Stimulated activated CD8-positive, alpha-beta memory T cell treated with anti-CD3 and anti-CD28 coated beads, Interleukin-15, amount 100 ng/mL, for 48 hours (primary cell): Measurements from ENCODE around the gene HIRIP3.
"Not testable (repeated sequence)": the region's sequence is repeated elsewhere in the genome, so short reads cannot be mapped to it uniquely, and the experiment has no call there.

Experiments used
- DNase-seq, 2 donors: peaks; one replicate each; pipeline ENCODE4 v3.0.0-alpha.2; 2020; ENCODE audit warnings: low read depth in 2 of 2

Gene HIRIP3, protein sequence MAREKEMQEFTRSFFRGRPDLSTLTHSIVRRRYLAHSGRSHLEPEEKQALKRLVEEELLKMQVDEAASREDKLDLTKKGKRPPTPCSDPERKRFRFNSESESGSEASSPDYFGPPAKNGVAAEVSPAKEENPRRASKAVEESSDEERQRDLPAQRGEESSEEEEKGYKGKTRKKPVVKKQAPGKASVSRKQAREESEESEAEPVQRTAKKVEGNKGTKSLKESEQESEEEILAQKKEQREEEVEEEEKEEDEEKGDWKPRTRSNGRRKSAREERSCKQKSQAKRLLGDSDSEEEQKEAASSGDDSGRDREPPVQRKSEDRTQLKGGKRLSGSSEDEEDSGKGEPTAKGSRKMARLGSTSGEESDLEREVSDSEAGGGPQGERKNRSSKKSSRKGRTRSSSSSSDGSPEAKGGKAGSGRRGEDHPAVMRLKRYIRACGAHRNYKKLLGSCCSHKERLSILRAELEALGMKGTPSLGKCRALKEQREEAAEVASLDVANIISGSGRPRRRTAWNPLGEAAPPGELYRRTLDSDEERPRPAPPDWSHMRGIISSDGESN

GRCh38 chr16:29995324-29995910, at the start of gene HIRIP3:
Gene HIRIP3, minus strand, starts transcription at chr16:29995617. Its CDS starts 12 bp downstream, at chr16:29995605.
- DNase-seq: peak; percentile 82 to 85

GRCh38 chr16:30041841-30042240, 46.4 kb upstream of the HIRIP3 start:
- no peak for DNase-seq

DNA sequence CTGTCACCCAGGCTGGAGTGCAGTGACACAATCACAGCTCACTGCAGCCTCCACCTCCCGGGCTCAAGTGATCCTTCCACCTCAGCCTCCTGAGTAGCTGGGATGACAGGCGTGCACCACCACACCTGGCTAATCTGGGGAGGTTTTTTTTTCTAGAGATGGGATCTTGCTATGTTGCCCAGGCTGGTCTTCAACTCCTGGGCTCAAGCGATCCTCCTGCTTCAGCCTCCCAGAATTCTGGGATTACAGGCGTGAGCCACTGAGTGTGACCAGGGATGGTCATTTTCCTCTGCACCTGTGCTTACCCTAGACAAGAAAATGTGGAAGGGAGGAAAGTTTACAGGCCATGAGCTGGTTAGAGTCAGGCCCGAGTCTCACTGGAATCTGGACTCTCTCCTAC, 45.3 kb upstream of the HIRIP3 start:
- DNase-seq: not testable (repeated sequence)

GRCh38 chr16:30040221-30040620, 44.8 kb upstream of the HIRIP3 start:
- DNase-seq: no peak

DNA sequence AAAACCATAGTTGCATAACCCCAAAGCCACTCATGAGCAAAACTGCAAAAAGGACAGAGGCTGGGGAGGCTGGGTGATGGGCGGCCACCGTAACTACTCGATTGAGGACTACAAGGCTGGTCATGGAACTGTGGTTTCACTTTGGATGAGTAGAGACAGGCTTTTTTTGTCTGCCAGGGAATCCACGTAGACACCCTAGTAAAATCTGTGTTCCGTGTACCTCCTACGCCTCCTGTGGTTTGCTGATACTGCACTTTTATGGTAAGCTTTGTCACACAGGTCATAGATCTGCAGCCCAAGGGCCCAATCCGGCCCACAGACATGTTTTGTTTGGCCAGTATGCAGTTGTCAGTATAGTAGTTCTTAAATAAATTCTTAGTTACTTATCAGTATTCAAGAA, 37.9 kb upstream of the HIRIP3 start:
- DNase-seq: no peak

GRCh38 chr16:30032083-30032819, 36.8 kb upstream of the HIRIP3 start:
- peak in 1 of 2 donors; percentile 40 for DNase-seq

- DNase-seq: no peak
Observed at GRCh38 chr16:30031477-30031918, 36.1 kb upstream of the HIRIP3 start.

- no peak for DNase-seq
Observed at GRCh38 chr16:30030841-30031413, 35.5 kb upstream of the HIRIP3 start, which contains the start of gene TLCD3B. Gene TLCD3B, minus strand, starts transcription at chr16:30031271. Its CDS starts 744 bp downstream, at chr16:30030527.

DNA sequence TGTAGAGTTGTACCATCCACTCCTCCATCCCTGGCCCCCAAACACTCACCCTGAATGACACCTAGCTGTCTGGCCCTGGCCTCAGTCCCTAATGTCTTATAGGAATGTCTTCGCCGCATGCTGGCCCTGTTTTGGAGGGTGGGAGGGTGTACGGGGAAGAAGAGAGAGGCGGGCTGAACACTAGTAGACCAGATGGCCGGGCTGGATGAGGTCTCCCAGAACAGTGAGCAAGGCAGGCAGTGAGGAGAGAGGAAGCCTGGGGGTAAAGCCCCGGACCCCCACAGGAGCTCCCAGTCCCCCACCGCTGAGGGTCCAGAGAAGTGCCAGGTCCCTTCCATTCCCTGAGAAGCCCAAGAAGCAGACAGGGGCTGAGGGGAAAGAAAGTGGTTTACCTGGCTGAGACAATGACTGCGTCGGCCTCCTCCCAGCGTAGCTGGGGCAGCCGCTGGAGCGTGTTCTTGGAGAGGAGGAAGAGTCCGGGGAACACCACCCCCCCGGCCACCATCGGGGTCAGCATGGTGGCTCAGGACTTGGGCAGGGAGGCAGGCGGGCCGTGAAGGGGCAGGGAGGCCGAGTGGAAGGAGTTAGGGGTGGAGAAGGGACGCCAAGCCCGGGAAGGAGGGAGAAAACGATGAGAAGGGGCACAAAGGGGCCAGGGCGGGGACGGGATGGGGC, 34.7 kb upstream of the HIRIP3 start:
- DNase-seq: no peak

DNA sequence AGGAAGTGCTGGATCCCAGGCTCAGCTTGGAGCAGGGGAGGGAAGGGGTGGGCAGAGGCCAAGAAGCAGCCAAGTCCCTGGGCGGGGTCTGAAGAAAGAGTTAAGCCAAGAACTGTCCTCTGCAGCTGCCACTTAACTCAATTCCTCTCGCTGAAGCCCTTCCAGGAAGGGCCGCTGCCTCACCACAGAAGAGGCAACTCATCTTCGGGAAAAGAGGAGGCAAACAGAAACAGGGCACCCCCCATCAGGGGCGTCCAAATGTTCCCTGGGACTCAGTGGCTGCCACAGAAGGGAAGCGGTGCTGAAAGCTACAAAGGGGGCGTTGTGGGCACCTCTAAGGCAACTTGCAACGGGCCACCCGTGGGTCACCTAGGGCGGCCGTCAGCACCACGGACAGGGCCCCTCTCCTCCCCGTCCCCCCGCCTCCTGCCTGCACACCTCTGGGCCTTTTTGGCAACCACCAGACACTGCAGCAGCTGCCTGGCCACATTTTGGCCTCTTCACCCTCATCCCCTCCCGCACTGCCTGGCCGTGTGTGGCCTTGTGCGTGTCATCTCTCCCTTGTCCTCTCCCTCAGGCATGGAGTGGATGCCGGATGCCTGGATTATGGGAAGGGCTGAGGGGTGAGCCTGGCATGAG, 33.1 kb upstream of the HIRIP3 start:
- DNase-seq: no peak

DNA sequence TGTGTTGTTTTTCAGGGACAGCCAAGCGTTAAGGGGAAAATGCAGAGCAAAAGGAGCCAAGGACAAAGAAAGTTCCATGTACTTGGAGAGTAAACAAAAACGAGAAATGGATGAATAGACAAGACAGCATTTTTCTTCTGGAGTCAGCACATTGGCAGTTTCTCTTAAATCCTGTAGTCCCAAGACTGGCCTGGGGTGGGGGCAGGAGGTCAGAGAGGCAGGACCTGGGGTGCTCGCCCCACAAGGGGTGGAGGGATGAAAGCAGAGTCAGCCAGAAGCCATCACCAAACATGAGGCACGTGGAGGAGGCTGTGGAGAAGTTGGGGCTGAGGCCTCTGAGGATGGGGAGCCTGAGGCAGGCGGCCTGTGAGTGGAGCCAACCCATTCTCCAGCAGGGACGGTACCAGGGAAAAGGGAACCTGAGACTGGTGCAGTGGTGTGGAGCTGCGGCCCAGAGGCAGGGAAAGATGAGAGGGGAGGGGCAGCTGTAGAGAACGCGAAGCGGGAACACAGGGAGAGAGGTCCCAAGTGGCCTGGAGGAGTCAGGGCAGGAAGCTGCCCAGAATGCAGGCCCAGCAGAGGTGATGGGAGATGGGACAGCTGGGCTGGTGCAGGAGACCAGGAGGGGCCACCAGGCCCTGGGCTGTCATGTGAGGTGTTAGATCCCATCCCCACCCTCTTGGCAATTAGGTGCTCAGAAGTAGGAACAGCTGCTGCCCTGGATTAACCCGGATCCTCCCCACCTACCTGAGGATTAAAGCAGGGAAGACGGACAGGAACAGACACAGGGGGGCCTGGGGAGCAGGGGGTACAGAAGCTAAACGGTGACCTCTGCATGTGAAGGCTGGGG, 32.4 kb upstream of the HIRIP3 start:
- DNase-seq: no peak

- no peak for DNase-seq
Observed at GRCh38 chr16:30026449-30026848, 31.0 kb upstream of the HIRIP3 start.

DNA sequence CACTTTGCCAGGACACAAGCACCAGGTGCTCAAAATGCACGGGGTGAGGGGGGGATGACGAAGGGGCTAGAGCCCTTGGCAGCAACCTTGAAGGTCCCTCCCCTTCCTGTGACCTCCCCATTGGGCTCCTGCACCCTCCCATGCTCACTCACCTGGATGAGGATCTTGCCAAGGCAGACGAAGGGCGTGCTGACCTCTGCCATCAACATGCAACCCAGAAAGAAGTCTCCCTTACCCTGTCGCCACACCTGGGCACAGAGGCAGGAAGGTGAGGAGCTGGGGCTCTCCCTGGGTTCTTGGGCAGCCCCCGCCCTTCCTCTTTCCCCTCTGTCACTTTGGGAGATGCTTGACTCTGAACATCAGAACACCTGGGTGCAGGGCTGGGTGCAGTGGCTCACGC, 30.2 kb upstream of the HIRIP3 start:
- DNase-seq: no peak

- no peak for DNase-seq
Observed at GRCh38 chr16:30025156-30025555, 29.7 kb upstream of the HIRIP3 start.

DNA sequence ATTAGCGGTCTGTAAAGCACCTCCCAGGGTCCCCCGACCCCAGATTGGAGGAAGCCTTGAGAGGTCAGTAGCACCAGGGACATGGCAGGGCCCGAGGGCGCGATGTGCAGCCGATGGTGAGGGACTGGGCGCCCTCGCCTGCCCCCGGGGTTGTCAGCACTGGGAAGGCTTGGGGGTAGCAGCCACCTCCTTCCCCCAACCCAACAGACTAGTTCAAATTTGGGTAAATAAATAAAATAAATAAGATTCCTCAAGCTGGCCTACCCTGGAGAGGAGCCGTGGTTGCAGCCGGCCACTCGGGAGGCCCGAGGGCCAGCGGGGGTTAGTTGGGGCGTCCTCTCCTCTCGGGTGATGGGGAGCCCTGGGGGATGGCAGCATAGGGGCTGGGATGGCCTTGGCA, 29.0 kb upstream of the HIRIP3 start:
- no peak for DNase-seq

DNA sequence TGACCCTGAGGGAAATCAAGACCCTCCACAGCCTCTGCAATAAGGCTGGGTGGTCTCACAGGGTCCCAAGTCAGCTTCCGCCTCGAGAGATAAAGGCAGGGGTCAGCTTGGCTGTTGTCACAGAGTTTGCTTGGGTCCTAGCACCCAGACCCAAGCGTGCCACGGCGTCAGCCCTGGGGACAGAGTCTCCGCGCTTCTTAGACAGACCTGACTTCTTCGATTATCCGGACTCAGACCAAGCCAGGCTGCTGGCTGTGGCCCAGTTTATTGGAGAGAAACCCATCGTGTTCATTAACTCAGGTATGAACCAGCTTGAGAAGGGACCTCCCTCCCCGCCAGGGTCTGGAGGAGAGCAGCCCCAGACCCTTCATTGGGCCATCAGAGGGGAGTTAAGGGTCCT, 28.2 kb upstream of the HIRIP3 start:
- DNase-seq: no peak

- DNase-seq: no peak
Observed at GRCh38 chr16:30022887-30023286, 27.5 kb upstream of the HIRIP3 start, which contains the start of gene C16orf92. Gene C16orf92, plus strand, starts transcription at chr16:30023198. Its CDS starts 143 bp downstream, at chr16:30023341.

- DNase-seq: no peak
Observed at GRCh38 chr16:30018731-30019158, 23.3 kb upstream of the HIRIP3 start.

DNA sequence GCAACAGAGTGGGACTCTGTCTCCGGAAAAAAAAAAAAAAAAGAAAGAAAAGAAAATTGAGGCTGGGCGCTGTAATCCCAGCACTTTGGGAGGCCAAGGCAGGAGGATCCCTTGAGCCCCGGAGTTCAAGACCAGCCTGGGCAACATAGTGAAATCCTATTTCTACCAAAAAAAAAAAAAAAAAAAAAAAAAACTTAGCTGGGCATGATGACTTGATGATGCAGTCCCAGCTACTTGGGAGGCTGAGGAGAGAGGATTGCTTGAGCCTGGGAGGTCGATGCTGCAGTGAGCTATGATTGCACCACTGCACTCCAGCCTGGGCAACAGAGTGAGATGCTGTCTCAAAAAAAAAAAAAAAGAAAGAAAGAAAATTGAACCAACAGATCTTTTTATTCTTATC, 22.5 kb upstream of the HIRIP3 start:
- not testable (repeated sequence) for DNase-seq

GRCh38 chr16:30017277-30017656, 21.9 kb upstream of the HIRIP3 start:
- DNase-seq: no peak
